Measurements from ENCODE around the gene COPRS.

DNA sequence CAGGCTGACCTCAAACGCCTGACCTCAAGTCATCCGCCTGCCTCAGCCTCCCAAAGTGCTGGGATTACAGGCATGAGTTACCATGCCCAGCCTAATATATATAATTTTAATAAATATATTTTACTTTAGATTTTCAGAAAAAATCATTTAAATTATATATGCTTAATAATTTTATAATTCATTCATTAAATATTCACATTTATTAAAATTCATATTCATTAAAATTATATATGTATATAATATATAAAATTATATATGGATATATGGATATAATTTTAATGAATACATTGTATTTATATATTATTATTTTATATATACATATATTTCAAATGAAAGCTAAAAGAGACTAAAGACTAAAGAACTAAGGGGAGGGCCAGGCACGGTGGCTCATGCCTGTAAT lies 29.4 kb downstream of the COPRS start:
- TF ChIP-seq, protein P1, sequence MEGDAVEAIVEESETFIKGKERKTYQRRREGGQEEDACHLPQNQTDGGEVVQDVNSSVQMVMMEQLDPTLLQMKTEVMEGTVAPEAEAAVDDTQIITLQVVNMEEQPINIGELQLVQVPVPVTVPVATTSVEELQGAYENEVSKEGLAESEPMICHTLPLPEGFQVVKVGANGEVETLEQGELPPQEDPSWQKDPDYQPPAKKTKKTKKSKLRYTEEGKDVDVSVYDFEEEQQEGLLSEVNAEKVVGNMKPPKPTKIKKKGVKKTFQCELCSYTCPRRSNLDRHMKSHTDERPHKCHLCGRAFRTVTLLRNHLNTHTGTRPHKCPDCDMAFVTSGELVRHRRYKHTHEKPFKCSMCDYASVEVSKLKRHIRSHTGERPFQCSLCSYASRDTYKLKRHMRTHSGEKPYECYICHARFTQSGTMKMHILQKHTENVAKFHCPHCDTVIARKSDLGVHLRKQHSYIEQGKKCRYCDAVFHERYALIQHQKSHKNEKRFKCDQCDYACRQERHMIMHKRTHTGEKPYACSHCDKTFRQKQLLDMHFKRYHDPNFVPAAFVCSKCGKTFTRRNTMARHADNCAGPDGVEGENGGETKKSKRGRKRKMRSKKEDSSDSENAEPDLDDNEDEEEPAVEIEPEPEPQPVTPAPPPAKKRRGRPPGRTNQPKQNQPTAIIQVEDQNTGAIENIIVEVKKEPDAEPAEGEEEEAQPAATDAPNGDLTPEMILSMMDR (IDR thresholded peaks at IDR 0.05): no peak
- no peak for TF ChIP-seq POLR2A (IDR thresholded peaks at IDR 0.05)

All from body of pancreas (tissue), 4 donors.